Panc1 (cell line): ENCODE data around the gene SMC6.

Experiments used
- POLR2AphosphoS5 ChIP-seq: IDR thresholded peaks from 2 replicates; pipeline ENCODE4 v1.6.1; 2012; ENCODE audit warnings: mild to moderate bottlenecking, low read depth, low read length, moderate library complexity
- TCF7L2 ChIP-seq: IDR thresholded peaks from 2 replicates; pipeline ENCODE4 v1.6.1; 2011; ENCODE audit warnings: mild to moderate bottlenecking, low read depth, low read length, inconsistent platforms
- TF ChIP-seq, protein P1 (sequence below): fragments of 450-650 bp; IDR thresholded peaks from 2 replicates; pipeline ENCODE4 v1.5.1; 2017; ENCODE audit warnings: mild to moderate bottlenecking

GRCh38 chr2:17620280-17620679 lies 133.3 kb downstream of the SMC6 start:
- TF ChIP-seq POLR2AphosphoS5 (no peak), TCF7L2 (no peak)
- TF ChIP-seq, protein P1, sequence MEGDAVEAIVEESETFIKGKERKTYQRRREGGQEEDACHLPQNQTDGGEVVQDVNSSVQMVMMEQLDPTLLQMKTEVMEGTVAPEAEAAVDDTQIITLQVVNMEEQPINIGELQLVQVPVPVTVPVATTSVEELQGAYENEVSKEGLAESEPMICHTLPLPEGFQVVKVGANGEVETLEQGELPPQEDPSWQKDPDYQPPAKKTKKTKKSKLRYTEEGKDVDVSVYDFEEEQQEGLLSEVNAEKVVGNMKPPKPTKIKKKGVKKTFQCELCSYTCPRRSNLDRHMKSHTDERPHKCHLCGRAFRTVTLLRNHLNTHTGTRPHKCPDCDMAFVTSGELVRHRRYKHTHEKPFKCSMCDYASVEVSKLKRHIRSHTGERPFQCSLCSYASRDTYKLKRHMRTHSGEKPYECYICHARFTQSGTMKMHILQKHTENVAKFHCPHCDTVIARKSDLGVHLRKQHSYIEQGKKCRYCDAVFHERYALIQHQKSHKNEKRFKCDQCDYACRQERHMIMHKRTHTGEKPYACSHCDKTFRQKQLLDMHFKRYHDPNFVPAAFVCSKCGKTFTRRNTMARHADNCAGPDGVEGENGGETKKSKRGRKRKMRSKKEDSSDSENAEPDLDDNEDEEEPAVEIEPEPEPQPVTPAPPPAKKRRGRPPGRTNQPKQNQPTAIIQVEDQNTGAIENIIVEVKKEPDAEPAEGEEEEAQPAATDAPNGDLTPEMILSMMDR = no peak
